Measurements from ENCODE around the gene SGCA. TPM values are rescaled to one million over a fixed set of nuclear protein-coding genes. Genes with fewer than 3 reads are reported as not detected.

Gene SGCA
- total RNA-seq, 1 experiment from 2014 or later: not detected

DNA sequence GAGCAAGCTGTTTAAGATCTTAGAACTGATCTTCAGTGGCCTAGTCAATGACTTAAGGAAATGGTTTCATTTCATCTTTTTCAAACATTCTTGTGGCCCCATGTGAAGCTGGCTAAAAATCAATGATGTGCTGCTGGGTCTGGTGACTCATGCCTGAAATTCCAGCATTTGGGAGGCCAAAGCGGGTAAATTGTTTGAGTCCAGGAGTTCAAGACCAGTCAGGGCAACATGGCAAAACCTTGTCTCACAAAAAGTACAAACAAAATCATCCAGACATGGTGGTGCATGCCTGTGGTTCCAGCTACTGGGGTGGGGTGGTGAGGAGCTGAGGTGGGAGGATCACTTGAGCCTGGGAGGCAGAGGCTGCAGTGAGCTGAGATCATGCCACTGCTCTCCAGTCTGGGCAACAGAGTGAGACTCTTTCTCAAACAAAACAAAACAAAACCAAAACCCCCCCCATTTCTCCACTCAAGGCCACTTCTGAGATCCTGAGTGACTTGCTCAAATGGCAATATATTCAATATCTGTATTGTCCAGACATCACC lies 53.0 kb downstream of the SGCA start:
- Histone ChIP-seq H3K9me2 (replicated peaks; ENCODE audit: low read length) (no peaks in the 10 kb centered on the region), H3K27me3 (ENCODE audit: low read length) (no peaks in the 10 kb centered on the region), H3K4me3 (ENCODE audit: low read length) (peak overlapping the region; percentile 13; the same call in 1 of the 2 replicates), H3K4me2 (ENCODE audit: low read length) (peak overlapping the region; percentile 78), H4K20me1 (ENCODE audit: low read length) (no peaks in the 10 kb centered on the region), H3K9ac (ENCODE audit: low read length) (peak overlapping the region; percentile 46), H3K27ac (ENCODE audit: low read length) (peak overlapping the region; percentile 89), H3F3A (ENCODE audit: low read length, unreplicated experiment) (peaks cover 11% of the 10 kb centered on the region), H3K9me3 (ENCODE audit: low read length) (no peaks in the 10 kb centered on the region), H2AFZ (ENCODE audit: low read length) (0 out of 2 replicates have a peak overlapping the region, but pooled peaks have one; percentile 1), H3K79me2 (ENCODE audit: low read length) (no peaks in the 10 kb centered on the region), H3K36me3 (ENCODE audit: low read depth, low read length) (no peaks in the 10 kb centered on the region), H3K4me1 (ENCODE audit: insufficient read depth, low read length) (peaks cover 44% of the 10 kb centered on the region)
- BruUV-seq (replicated peaks): no TSS peak
- ChIA-PET CTCF (no interaction called here), POLR2A (ENCODE audit: unreplicated experiment) (no interaction called here)
- TF ChIP-seq, protein P1, sequence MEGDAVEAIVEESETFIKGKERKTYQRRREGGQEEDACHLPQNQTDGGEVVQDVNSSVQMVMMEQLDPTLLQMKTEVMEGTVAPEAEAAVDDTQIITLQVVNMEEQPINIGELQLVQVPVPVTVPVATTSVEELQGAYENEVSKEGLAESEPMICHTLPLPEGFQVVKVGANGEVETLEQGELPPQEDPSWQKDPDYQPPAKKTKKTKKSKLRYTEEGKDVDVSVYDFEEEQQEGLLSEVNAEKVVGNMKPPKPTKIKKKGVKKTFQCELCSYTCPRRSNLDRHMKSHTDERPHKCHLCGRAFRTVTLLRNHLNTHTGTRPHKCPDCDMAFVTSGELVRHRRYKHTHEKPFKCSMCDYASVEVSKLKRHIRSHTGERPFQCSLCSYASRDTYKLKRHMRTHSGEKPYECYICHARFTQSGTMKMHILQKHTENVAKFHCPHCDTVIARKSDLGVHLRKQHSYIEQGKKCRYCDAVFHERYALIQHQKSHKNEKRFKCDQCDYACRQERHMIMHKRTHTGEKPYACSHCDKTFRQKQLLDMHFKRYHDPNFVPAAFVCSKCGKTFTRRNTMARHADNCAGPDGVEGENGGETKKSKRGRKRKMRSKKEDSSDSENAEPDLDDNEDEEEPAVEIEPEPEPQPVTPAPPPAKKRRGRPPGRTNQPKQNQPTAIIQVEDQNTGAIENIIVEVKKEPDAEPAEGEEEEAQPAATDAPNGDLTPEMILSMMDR (conservative IDR thresholded peaks at IDR 0.05; ENCODE audit: low read depth, low read length): no peak
- TF ChIP-seq EZH2 (IDR thresholded peaks at IDR 0.05; ENCODE audit: low read length, unreplicated experiment) (no peak), EZH2phosphoT487 (IDR thresholded peaks at IDR 0.05; ENCODE audit: borderline replicate concordance, low read length) (no peak)
- intact Hi-C loops (cut with micrococcal nuclease): loop anchor here (1.0 to 5.0 kb wide), 3 partner anchors 19 to 53 kb away; partner anchors contain the start of gene TMEM92
- ATAC-seq (peak; percentile 28), DNase-seq (peak; percentile 82)

DNA sequence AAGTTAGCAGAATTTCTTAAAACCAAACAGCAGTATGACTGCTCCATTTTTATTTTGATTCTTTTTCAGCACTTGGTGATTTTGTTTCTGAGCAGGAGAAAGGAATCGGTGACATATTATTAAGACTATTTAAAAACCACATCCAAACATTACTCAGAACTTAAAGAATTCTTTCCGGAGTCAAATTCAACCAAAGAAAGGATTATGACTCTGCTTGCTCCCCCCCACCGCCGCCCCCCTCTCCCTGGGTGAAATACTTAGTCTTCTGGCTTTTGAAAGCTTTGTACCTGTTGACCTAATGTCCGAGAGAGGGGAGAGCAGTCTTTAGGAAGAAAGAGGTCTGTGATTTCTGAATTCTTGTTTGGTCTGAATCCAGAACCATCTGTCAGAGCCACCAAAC lies 53.5 kb downstream of the SGCA start:
- peak overlapping the region; percentile 36; the same call in 1 of the 2 replicates for H2AFZ ChIP-seq (ENCODE audit: low read length)
- peaks cover 44% of the 10 kb centered on the region for H3K4me1 ChIP-seq (ENCODE audit: insufficient read depth, low read length)
- no peaks in the 10 kb centered on the region for H3K36me3 ChIP-seq (ENCODE audit: low read depth, low read length)

More for the DNA sequence above, 53.5 kb downstream of the SGCA start:
- H3K27ac ChIP-seq (ENCODE audit: low read length): peak overlapping the region; percentile 89
- POLR2A ChIA-PET (ENCODE audit: unreplicated experiment): interaction anchor here (0.6 kb wide), 1 partner anchor 41 kb away, joined by 7 read pairs; no protein-coding TSS in a partner anchor
- no peaks in the 10 kb centered on the region for H3K79me2 ChIP-seq (ENCODE audit: low read length)
- no peaks in the 10 kb centered on the region for H3K27me3 ChIP-seq (ENCODE audit: low read length)
- H4K20me1 ChIP-seq (ENCODE audit: low read length): no peaks in the 10 kb centered on the region
- peaks cover 11% of the 10 kb centered on the region for H3F3A ChIP-seq (ENCODE audit: low read length, unreplicated experiment)
- H3K4me3 ChIP-seq (ENCODE audit: low read length): peak overlapping the region; percentile 52
- TF ChIP-seq EZH2phosphoT487 (IDR thresholded peaks at IDR 0.05; ENCODE audit: borderline replicate concordance, low read length): no peak
- TF ChIP-seq EZH2 (IDR thresholded peaks at IDR 0.05; ENCODE audit: low read length, unreplicated experiment): no peak
- TF ChIP-seq, protein P1 (conservative IDR thresholded peaks at IDR 0.05; ENCODE audit: low read depth, low read length): no peak
- no peaks in the 10 kb centered on the region for H3K9me2 ChIP-seq (replicated peaks; ENCODE audit: low read length)
- intact Hi-C loops (cut with micrococcal nuclease): loop anchor here (1.0 to 5.0 kb wide), 3 partner anchors 19 to 53 kb away; partner anchors contain the start of gene TMEM92
- DNase-seq (peak; percentile 94), ATAC-seq (peak; percentile 79)
- H3K9me3 ChIP-seq (ENCODE audit: low read length): no peaks in the 10 kb centered on the region
- no TSS peak for BruUV-seq (replicated peaks)
- H3K4me2 ChIP-seq (ENCODE audit: low read length): peak overlapping the region; percentile 78
- peak overlapping the region; percentile 46 for H3K9ac ChIP-seq (ENCODE audit: low read length)
- CTCF ChIA-PET: interaction anchor here (0.6 to 1.3 kb wide), 2 partner anchors 19 to 126 kb away, joined by 3 to 6 read pairs; no protein-coding TSS in a partner anchor
